Nephron progenitor cell (in vitro differentiated cells): ENCODE results near the gene NUP160.
"Not testable (repeated sequence)": the region's sequence is repeated elsewhere in the genome, so short reads cannot be mapped to it uniquely, and the experiment has no call there.

Experiments
- DNase-seq: peaks from one replicate; pipeline ENCODE4 v3.0.0; 2021
- H3K27ac Mint-ChIP-seq: 2 replicates; pipeline ENCODE4 v1.8.0; 2021; ENCODE audit warnings: mild to moderate bottlenecking, moderate library complexity, mixed read lengths
- H3K27me3 Mint-ChIP-seq: 2 replicates; pipeline ENCODE4 v1.8.0; 2021; ENCODE audit warnings: mild to moderate bottlenecking, low read depth, mixed read lengths; ENCODE audit not compliant: poor library complexity
- H3K36me3 Mint-ChIP-seq: 2 replicates; pipeline ENCODE4 v1.8.0; 2021; ENCODE audit warnings: low read depth, mixed read lengths
- H3K4me1 Mint-ChIP-seq: 2 replicates; pipeline ENCODE4 v1.8.0; 2021; ENCODE audit warnings: mixed read lengths
- H3K4me3 Mint-ChIP-seq: 2 replicates; pipeline ENCODE4 v1.8.0; 2021; ENCODE audit warnings: mild to moderate bottlenecking, moderate library complexity, mixed read lengths
- H3K9me3 Mint-ChIP-seq: 2 replicates; pipeline ENCODE4 v1.8.0; 2021; ENCODE audit warnings: mild to moderate bottlenecking, moderate library complexity, mixed read lengths
- TF ChIP-seq, protein P1 (sequence below): fragments of 200-600 bp; sonication (generic); IDR thresholded peaks from 2 replicates; pipeline ENCODE4 v1.5.0; 2021; ENCODE audit warnings: antibody characterized with exemption

Gene NUP160

DNA sequence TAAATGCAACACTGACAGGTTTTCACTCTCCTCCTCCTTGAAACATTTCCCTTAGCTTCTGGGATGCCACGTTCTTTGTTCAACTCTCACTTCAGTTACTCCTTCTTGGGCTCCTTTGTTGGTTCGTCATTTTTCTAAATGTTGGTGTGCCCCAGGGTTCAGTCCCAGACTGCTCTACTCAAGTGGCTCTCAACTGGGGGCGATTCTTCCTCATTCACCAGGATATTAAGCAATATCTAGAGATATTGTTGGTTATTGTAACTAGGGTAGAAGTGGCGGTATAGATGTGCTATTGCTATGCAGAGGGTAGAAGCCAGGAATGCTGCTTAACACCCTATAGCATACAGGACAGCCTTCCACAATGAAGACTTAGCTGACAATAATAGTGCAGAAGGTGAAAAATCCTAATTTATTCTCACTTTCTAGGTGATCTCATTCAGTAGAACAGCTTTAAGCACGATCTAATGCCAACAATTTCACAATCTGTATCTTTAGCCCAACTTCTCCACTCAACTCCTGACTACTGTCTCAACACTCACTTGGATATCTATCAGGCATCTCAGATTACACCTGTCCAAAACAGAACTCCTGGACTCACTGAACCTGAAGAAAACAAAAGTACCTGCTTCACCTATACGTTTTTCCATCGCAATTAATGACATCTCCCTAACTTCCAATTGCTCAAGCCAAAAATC is 4.6 kb downstream of the NUP160 start:
- Mint-ChIP-seq H3K4me3 (no peak overlapping the region), H3K36me3 (peaks cover 34% of the 10 kb centered on the region), H3K9me3 (no peaks in the 10 kb centered on the region), H3K4me1 (peaks cover 26% of the 10 kb centered on the region), H3K27ac (no peak overlapping the region), H3K27me3 (no peaks in the 10 kb centered on the region)
- TF ChIP-seq, protein P1, sequence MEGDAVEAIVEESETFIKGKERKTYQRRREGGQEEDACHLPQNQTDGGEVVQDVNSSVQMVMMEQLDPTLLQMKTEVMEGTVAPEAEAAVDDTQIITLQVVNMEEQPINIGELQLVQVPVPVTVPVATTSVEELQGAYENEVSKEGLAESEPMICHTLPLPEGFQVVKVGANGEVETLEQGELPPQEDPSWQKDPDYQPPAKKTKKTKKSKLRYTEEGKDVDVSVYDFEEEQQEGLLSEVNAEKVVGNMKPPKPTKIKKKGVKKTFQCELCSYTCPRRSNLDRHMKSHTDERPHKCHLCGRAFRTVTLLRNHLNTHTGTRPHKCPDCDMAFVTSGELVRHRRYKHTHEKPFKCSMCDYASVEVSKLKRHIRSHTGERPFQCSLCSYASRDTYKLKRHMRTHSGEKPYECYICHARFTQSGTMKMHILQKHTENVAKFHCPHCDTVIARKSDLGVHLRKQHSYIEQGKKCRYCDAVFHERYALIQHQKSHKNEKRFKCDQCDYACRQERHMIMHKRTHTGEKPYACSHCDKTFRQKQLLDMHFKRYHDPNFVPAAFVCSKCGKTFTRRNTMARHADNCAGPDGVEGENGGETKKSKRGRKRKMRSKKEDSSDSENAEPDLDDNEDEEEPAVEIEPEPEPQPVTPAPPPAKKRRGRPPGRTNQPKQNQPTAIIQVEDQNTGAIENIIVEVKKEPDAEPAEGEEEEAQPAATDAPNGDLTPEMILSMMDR, result no peak
- no peak for DNase-seq

DNA sequence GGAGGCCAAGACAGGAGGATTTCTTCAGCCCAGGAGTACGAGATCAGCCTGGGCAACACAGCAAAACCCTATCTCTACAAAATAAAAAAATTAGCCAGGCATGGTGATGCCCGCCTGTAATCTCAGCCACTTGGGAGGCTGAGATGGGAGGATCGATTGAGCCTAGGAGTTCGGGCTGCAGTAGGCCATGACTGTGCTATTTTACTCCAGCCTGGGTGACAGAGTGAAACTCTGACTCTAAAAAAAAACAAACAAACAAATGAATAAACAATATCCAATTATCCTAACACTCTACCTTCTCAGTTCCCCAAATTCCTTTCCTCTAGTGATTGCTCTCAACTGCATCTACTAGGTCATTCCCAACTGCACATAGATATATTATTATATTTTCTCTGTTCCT is 5.4 kb downstream of the NUP160 start:
- Mint-ChIP-seq H3K4me3 (no peak overlapping the region), H3K4me1 (peaks cover 24% of the 10 kb centered on the region), H3K9me3 (no peaks in the 10 kb centered on the region), H3K36me3 (peaks cover 40% of the 10 kb centered on the region), H3K27me3 (no peaks in the 10 kb centered on the region), H3K27ac (no peak overlapping the region)
- no peak for DNase-seq
- TF ChIP-seq, protein P1, result no peak

DNA sequence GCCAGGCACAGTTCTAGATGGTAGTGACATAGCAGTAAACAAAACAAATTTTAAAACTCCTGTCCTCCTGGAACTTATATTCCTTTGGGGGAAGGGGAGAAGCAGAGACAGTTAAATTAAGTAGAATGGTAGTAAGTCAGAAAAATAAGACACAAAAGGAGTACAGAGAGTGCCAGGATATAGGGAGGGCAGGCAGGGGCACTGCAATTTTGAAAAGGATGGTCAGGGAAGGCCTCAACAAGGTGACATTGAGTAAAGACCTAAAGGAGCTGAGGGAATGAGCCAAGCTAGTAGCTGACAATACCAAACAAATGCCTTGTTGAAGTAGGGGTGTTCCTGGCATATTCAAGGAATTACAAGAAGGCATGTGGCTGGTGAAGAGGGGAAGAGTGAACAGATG is 10.2 kb downstream of the NUP160 start:
- peaks cover 63% of the 10 kb centered on the region for H3K36me3 Mint-ChIP-seq
- DNase-seq, result no peak
- H3K4me3 Mint-ChIP-seq, result no peak overlapping the region
- TF ChIP-seq, protein P1, result no peak
- no peaks in the 10 kb centered on the region for H3K27me3 Mint-ChIP-seq
- no peaks in the 10 kb centered on the region for H3K9me3 Mint-ChIP-seq
- no peak overlapping the region for H3K27ac Mint-ChIP-seq
- no peaks in the 10 kb centered on the region for H3K4me1 Mint-ChIP-seq

DNA sequence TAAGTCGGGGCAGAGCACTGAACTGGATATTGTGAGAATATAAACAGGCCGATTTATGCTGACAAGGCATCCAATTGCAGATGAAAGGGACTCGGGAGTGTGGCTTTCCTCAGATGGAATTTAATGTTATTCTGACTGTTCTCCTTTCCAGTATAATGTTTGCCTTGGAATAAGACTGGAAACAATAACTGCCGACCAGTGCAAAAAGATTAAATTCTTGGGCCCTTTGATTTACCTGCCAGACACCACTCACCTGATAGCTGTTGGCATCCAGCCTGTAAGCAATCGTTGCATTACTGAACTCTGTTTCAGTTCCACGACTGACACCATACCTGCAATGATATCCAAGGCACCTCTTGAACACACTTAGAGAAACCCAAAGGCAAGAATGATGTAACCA is 10.9 kb downstream of the NUP160 start:
- H3K4me3 Mint-ChIP-seq, result no peak overlapping the region
- no peaks in the 10 kb centered on the region for H3K4me1 Mint-ChIP-seq
- peaks cover 69% of the 10 kb centered on the region for H3K36me3 Mint-ChIP-seq
- H3K27ac Mint-ChIP-seq, result no peak overlapping the region
- no peaks in the 10 kb centered on the region for H3K27me3 Mint-ChIP-seq
- no peaks in the 10 kb centered on the region for H3K9me3 Mint-ChIP-seq
- DNase-seq, result no peak
- TF ChIP-seq, protein P1, result no peak

DNA sequence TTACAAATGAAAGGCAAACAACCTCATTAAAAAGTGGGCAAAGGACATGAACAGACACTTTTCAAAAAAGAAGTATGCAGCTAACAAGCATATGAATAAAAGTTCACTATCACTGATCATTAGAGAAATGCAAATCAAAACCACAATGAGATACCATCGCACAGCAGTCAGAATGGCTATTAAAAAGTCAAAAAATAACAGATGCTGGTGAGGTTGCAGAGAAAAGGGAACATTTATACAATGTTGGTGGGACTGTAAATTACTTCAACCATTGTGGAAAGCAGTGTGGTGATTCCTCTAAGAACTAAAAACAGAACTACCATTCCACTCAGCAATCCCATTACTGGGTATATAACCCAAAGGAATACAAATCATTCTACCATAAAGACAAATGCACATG is 18.1 kb downstream of the NUP160 start:
- H3K27ac Mint-ChIP-seq, H3K4me1 Mint-ChIP-seq, DNase-seq, H3K4me3 Mint-ChIP-seq, H3K27me3 Mint-ChIP-seq: not testable (repeated sequence)
- peaks cover 92% of the 10 kb centered on the region for H3K36me3 Mint-ChIP-seq
- peaks cover 11% of the 10 kb centered on the region for H3K9me3 Mint-ChIP-seq

DNA sequence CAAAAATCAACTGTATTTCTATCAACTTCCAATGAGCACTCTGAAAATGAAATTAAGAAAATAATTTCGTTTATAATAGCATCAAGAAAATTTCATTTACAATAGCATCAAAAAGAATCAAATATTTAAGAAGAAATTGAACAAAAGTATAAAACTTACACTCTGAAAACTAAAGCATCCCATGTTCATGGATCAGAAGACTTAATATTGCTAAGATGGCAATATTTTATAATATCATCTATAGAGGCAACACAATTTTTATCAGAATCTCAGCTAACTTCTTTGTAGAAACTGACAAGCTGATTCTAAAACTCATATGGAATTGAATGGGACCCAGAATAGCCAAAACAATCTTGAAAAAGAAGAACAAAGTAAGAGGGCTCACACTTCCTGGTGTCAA is 19.9 kb downstream of the NUP160 start:
- Mint-ChIP-seq H3K9me3 (peaks cover 11% of the 10 kb centered on the region), H3K36me3 (peaks cover 93% of the 10 kb centered on the region), H3K27ac (peak overlapping the region; percentile 4), H3K4me3 (no peak overlapping the region), H3K4me1 (peaks cover 9% of the 10 kb centered on the region), H3K27me3 (no peaks in the 10 kb centered on the region)
- TF ChIP-seq, protein P1, result no peak
- no peak for DNase-seq

DNA sequence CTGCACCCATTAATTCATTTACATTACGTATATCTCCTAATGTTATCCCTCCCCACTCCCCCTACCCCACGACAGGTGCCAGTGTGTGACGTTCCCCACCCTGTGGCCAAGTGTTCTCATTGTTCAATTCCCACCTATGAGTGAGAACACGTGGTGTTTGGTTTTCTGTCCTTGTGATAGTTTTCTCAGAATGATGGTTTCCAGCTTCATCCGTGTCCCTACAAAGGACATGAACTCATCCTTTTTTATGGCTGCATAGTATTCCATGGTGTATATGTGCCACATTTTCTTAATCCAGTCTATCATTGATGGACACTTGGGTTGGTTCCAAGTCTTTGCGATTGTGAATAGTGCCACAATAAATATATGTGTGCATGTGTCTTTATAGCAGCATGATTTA is 25.5 kb downstream of the NUP160 start:
- peaks cover 88% of the 10 kb centered on the region for H3K36me3 Mint-ChIP-seq
- not testable (repeated sequence) for H3K27ac Mint-ChIP-seq, H3K4me1 Mint-ChIP-seq, H3K4me3 Mint-ChIP-seq, H3K9me3 Mint-ChIP-seq, DNase-seq, H3K27me3 Mint-ChIP-seq
